Calu3 (cell line): ENCODE data around the gene YPEL3. TPM values are rescaled to one million over a fixed set of nuclear protein-coding genes. Genes with fewer than 3 reads are reported as not detected.

Experiments
- BruUV-seq: library from RNA; stranded (reverse); fragments of 400-500 nt; replicated peaks from 2 replicates; lab custom pipeline; 2021; lab: Mats Ljungman, UMichigan
- CTCF ChIA-PET: fragments of 300-600 bp; sonication (Branson Sonifier 250); formaldehyde crosslinking; loops from one replicate; lab custom pipeline; 2022; ENCODE audit warnings: antibody characterized with exemption; lab: Charles Lee
- DNase-seq: peaks from one replicate; pipeline ENCODE4 v3.0.0; 2022
- H3K27ac Mint-ChIP-seq: one replicate; pipeline ENCODE4 v1.8.0; 2022; ENCODE audit warnings: mixed read lengths; ENCODE audit not compliant: unreplicated experiment
- H3K27me3 Mint-ChIP-seq: one replicate; pipeline ENCODE4 v1.8.0; 2022; ENCODE audit warnings: mixed read lengths; ENCODE audit not compliant: unreplicated experiment
- H3K36me3 Mint-ChIP-seq: one replicate; pipeline ENCODE4 v1.8.0; 2022; ENCODE audit warnings: mild to moderate bottlenecking, moderate library complexity, mixed read lengths; ENCODE audit not compliant: insufficient read depth, unreplicated experiment
- H3K4me1 Mint-ChIP-seq: one replicate; pipeline ENCODE4 v1.8.0; 2022; ENCODE audit warnings: mild to moderate bottlenecking, low read depth, mixed read lengths; ENCODE audit not compliant: unreplicated experiment
- H3K4me3 Mint-ChIP-seq: one replicate; pipeline ENCODE4 v1.8.0; 2022; ENCODE audit warnings: mild to moderate bottlenecking, low read depth, moderate library complexity, mixed read lengths; ENCODE audit not compliant: unreplicated experiment
- H3K9me3 Mint-ChIP-seq: one replicate; pipeline ENCODE4 v1.8.0; 2022; ENCODE audit warnings: low read depth, mixed read lengths; ENCODE audit not compliant: unreplicated experiment
- CTCF ChIP-seq: fragments of 200-600 bp; IDR thresholded peaks from one replicate; pipeline ENCODE4 v1.8.0; 2022; ENCODE audit warnings: antibody characterized with exemption; ENCODE audit not compliant: unreplicated experiment
- intact Hi-C: fragments of 100-400 bp; cut with micrococcal nuclease; formaldehyde crosslinking; loops from one replicate; pipeline ENCODE4 v1.10.0; 2022; ENCODE audit not compliant: unreplicated experiment
- total RNA-seq: library from RNA; stranded (reverse); gene quantifications from 2 replicates; pipeline ENCODE4 v1.2.3, GENCODE V29; 2022

The YPEL3 gene
- total RNA-seq, 1 experiment from 2014 or later = 21.1 TPM

GRCh38 chr16:30137897-30138296 is 41.9 kb upstream of the YPEL3 start:
- no peak for TF ChIP-seq CTCF

GRCh38 chr16:30136971-30137605 is 41.1 kb upstream of the YPEL3 start:
- H3K4me3 Mint-ChIP-seq = no peak overlapping the region
- intact Hi-C loops = no loop called here
- CTCF ChIA-PET = no interaction called here
- no peak for DNase-seq
- no TSS peak for BruUV-seq
- no peaks in the 10 kb centered on the region for H3K36me3 Mint-ChIP-seq
- H3K4me1 Mint-ChIP-seq = peaks cover 8% of the 10 kb centered on the region
- no peak for TF ChIP-seq CTCF
- H3K27me3 Mint-ChIP-seq = no peaks in the 10 kb centered on the region
- no peak overlapping the region for H3K27ac Mint-ChIP-seq
- H3K9me3 Mint-ChIP-seq = peaks cover 3% of the 10 kb centered on the region

More at GRCh38 chr16:30137897-30138296, 41.9 kb upstream of the YPEL3 start:
- Mint-ChIP-seq H3K9me3 (peaks cover 3% of the 10 kb centered on the region), H3K4me3 (no peak overlapping the region), H3K4me1 (peaks cover 8% of the 10 kb centered on the region), H3K27ac (no peak overlapping the region), H3K27me3 (no peaks in the 10 kb centered on the region), H3K36me3 (no peaks in the 10 kb centered on the region)
- DNase-seq = no peak
- CTCF ChIA-PET = no interaction called here
- no TSS peak for BruUV-seq
- intact Hi-C loops = no loop called here

GRCh38 chr16:30132591-30132990 is 36.6 kb upstream of the YPEL3 start:
- CTCF ChIA-PET = no interaction called here
- no peak for TF ChIP-seq CTCF
- H3K27me3 Mint-ChIP-seq = no peaks in the 10 kb centered on the region
- intact Hi-C loops = no loop called here
- no peak overlapping the region for H3K4me3 Mint-ChIP-seq
- DNase-seq = no peak
- H3K4me1 Mint-ChIP-seq = no peaks in the 10 kb centered on the region
- peaks cover 3% of the 10 kb centered on the region for H3K9me3 Mint-ChIP-seq
- H3K36me3 Mint-ChIP-seq = no peaks in the 10 kb centered on the region
- BruUV-seq = no TSS peak
- no peak overlapping the region for H3K27ac Mint-ChIP-seq

GRCh38 chr16:30131869-30132475 is 36.0 kb upstream of the YPEL3 start:
- DNase-seq = no peak
- H3K4me1 Mint-ChIP-seq = no peaks in the 10 kb centered on the region
- no peak overlapping the region for H3K4me3 Mint-ChIP-seq
- no peaks in the 10 kb centered on the region for H3K36me3 Mint-ChIP-seq
- peaks cover 3% of the 10 kb centered on the region for H3K9me3 Mint-ChIP-seq
- no TSS peak for BruUV-seq
- H3K27me3 Mint-ChIP-seq = no peaks in the 10 kb centered on the region
- H3K27ac Mint-ChIP-seq = no peak overlapping the region
- no peak for TF ChIP-seq CTCF
- intact Hi-C loops = no loop called here
- CTCF ChIA-PET = no interaction called here
